ENCODE measurements around the gene DUSP2.

Gene DUSP2

DNA sequence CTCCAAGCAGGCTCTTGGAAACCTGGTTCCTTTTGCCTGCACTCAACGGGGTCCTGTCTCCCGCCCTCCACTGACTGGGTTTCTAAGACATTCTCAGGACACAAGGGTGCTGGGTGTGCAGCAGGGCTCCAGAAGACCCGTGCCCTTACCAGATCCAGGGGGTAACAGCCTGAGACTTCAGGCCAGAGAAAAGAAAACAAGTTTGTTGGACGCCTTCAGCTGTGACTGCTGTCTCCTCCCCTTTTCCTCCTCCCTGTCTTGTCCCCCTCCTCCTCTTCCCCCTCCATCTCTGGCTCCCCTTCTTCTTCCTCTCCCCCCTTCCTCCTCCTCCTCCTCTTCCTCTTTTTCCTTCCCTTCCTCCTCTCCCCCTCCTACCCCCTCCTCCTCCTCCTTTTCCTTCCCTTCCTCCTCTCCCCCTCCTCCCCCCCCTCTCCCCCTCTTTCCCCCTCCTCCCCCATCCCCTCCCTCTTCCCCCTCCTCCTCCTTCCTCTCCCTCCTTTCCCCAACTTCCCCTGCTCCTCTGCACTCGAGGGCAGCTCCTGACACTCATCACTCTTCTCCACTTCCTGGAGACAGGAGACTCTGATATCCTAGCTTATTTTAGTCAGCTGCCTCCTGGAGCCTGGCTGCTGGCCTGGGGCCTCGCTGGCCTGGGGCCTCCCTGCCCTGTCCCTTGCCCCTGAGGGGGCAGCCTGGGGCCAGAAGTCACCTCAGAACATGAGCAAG lies 41.3 kb downstream of the DUSP2 start:
- TF ChIP-seq GATA3 (IDR thresholded peaks at IDR 0.05; ENCODE audit: low read depth, low read length): no peak
- no peak for TF ChIP-seq GATA2 (IDR thresholded peaks at IDR 0.05; ENCODE audit: low read depth, low read length)

DNA sequence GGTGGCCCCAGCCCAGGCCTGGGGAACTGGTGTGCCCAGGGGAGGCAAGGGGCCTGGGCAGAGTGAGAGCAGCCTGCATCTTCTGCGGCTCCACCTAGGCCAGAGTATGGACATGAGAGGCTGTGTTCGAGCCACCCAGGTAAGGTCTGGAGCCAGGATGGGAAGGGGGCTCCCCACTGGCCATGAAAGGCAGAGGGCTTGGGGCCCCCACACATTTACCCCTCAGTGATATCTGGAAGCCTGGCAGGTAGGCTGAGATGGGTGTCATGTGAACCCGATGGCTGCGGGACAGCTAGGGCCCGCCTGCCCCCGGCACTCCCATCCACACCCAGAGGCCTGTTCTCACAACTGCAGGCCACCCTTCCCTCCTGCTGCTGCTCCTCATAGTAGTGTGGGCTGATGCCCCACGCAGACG lies 42.0 kb downstream of the DUSP2 start:
- no peak for TF ChIP-seq GATA2 (IDR thresholded peaks at IDR 0.05; ENCODE audit: low read depth, low read length)
- TF ChIP-seq GATA3 (IDR thresholded peaks at IDR 0.05; ENCODE audit: low read depth, low read length): no peak

- no peak for TF ChIP-seq GATA3 (IDR thresholded peaks at IDR 0.05; ENCODE audit: low read depth, low read length)
- no peak for TF ChIP-seq GATA2 (IDR thresholded peaks at IDR 0.05; ENCODE audit: low read depth, low read length)
Measured at GRCh38 chr2:96102596-96103186, 42.5 kb downstream of the DUSP2 start.

- TF ChIP-seq GATA3 (IDR thresholded peaks at IDR 0.05; ENCODE audit: low read depth, low read length) (no peak), GATA2 (IDR thresholded peaks at IDR 0.05; ENCODE audit: low read depth, low read length) (no peak)
Measured at GRCh38 chr2:96100893-96101304, 44.3 kb downstream of the DUSP2 start.

DNA sequence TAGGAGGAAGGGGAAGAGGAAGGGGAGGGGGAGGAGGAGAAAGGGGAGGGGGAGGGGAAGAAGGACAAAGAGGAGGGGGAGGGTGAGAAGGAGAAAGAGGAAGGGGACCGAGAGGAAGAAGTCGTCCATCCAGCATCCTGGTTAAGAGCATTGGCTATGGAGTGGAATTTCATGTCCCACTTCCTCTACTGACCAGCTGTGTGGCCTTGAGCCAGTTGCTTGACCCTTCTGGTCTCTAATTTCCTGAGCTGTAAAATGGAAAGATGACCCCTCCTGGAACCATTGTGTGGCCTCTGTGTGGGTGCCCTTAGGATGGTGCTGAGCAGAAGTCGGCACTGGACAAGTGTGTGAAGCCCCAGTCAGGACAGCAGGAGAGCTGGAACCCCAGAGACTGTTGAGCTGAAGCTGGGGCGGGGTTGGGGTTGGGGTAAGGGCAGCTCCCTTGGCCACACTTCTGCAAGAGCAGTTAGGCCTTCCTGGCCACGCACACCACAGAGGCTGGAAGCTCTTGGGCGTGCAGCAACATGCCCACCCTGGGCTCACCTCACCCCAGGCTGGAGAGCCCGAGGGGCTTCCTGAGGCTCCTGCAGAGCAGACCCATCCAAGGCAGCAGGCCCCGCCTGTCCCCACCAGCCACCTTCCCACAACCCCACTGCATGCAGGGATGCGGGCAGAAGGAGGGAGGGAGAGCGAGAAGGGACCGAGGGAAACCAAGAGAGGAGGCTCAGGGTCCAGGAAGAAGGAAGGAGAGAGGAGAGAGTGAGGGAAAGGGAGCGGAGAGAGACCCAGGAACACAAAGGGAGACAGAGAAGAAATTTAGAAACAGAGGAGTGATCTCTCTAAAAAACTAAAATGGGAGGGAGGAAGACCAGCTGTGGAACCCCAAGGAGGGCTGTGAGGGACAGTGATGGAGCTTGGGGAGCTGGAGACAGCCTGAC lies 45.1 kb downstream of the DUSP2 start:
- TF ChIP-seq GATA3 (IDR thresholded peaks at IDR 0.05; ENCODE audit: low read depth, low read length): no peak
- TF ChIP-seq GATA2 (IDR thresholded peaks at IDR 0.05; ENCODE audit: low read depth, low read length): no peak

- TF ChIP-seq GATA3 (IDR thresholded peaks at IDR 0.05; ENCODE audit: low read depth, low read length): no peak
- no peak for TF ChIP-seq GATA2 (IDR thresholded peaks at IDR 0.05; ENCODE audit: low read depth, low read length)
Measured at GRCh38 chr2:96098900-96099590, 46.2 kb downstream of the DUSP2 start.

DNA sequence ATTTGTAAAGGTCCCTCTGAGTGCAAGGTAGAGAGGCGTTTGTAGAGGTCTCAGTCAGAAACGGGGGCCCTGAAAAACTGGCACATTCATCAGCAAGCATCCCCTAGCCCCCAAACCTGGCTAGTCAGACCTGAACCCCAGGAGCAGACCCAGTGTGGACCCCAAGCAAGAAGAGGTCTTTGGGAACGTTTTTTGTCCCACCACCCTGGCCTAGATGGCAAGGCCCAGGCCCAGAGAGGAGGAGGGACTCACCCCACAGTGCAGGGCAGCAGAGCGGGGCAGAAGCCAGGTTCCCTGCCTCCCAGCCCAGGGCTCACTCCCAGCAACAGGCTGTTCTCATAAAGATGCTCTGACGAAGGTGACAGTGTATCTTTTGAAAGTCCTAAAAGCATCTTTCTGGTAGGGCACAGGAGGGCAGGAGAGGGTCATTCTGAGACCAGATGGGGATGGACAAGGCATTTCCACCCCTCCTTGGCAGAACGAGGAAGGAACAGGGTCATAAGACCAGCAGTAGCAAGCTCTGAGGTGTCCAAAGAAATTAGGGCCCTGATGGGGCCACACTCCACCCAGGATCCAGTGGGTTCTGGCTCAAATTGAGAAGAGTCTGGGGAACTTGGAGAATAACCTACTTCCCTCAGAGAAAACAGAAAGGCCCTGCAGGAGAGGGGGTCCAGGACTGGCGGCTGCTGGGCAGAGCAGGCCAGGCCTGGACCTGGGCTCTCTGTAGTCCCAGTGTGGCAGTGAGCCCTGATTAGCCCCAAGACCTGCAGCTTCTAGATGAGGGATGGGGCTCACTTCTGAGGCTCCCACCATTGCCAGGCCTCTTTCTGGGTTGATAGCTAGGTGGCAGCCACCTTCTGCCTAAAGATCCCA lies 47.1 kb downstream of the DUSP2 start:
- no peak for TF ChIP-seq GATA2 (IDR thresholded peaks at IDR 0.05; ENCODE audit: low read depth, low read length)
- no peak for TF ChIP-seq GATA3 (IDR thresholded peaks at IDR 0.05; ENCODE audit: low read depth, low read length)

GRCh38 chr2:96097441-96097840 lies 47.8 kb downstream of the DUSP2 start:
- TF ChIP-seq GATA2 (IDR thresholded peaks at IDR 0.05; ENCODE audit: low read depth, low read length) (no peak), GATA3 (IDR thresholded peaks at IDR 0.05; ENCODE audit: low read depth, low read length) (no peak)

DNA sequence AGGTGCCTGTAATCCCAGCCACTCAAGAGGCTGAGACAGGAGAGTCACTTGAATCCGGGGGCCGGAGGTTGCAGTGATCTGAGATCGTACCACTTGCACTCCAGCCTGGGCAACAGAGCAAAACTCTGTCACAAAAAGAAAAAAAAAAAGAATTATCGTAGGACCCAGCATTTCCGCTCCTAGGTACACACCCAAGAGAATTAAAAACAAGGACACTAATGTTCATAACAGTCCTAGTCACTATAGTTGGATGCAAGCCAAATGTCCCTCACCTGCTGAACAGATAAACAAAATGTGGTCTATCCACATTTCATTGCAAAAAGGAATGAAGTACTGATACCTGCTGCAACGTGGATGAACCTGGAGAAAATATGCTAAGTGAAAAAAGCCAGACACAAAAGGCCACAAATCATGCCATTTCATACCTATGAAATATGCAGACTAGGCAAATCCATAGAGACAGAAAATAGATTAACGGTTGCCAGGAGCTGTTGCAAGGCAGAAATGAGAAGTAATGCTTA lies 50.1 kb downstream of the DUSP2 start:
- TF ChIP-seq GATA2 (IDR thresholded peaks at IDR 0.05; ENCODE audit: low read depth, low read length) (no peak), GATA3 (IDR thresholded peaks at IDR 0.05; ENCODE audit: low read depth, low read length) (no peak)

- TF ChIP-seq GATA3 (IDR thresholded peaks at IDR 0.05; ENCODE audit: low read depth, low read length): no peak
- no peak for TF ChIP-seq GATA2 (IDR thresholded peaks at IDR 0.05; ENCODE audit: low read depth, low read length)
Measured at GRCh38 chr2:96093528-96093927, 51.7 kb downstream of the DUSP2 start.
